Measurements from ENCODE around the gene SYN1.

Gene SYN1

DNA sequence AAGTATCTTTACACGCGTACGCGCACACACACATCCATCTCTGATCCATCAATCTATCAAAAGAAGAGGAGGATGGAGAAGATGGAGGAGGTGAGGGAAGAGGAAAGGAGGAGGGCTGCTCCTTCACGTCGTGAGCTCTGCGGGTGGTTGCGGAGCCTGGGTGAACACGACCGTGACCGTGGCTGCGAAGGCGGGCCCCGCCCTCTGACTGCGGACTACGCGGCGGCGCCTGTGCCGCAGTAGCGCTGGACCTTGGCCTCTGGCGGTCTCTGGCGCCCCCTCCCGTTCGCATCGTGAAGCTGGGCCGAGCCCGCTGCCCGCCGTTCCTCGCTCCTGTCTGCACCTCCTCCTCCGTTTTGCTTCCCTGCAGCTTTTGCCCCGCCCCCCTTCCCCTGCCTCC is 96.4 kb downstream of the SYN1 start:
- DNase-seq (ENCODE audit: low spot score): peak; percentile 76
